ENCODE measurements around the gene MUSTN1.

Gene MUSTN1

DNA sequence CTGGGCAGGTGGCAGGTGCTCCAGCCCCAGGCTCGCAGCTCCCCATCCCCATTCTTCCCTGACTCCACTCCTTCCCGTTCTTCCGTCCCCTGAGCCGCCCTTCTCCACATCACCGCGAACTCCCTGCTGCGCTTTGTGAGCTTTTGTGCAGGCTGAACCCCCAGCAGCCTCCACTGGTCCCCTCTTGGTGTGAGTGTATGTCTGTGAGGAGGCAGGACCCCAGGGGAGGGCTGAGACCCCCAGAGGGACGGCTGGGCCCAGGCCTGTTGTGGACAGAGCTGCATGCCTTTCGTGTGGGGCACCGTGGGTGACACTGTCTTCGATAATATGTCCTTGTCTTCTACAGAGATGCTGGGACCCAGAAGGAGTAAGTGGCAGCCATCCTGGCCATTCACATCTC lies 47.6 kb downstream of the MUSTN1 start:
- H3K27ac ChIP-seq = no peak overlapping the region
- TF ChIP-seq CTCF (conservative IDR thresholded peaks at IDR 0.05) (no peak), ZFX (IDR thresholded peaks at IDR 0.05) (no peak)

- H3K27ac ChIP-seq = no peak overlapping the region
- TF ChIP-seq CTCF (conservative IDR thresholded peaks at IDR 0.05) (no peak), ZFX (IDR thresholded peaks at IDR 0.05) (no peak)
Measured at GRCh38 chr3:52786330-52787215, 48.2 kb downstream of the MUSTN1 start.

GRCh38 chr3:52784931-52785590 lies 49.8 kb downstream of the MUSTN1 start:
- TF ChIP-seq ZFX (IDR thresholded peaks at IDR 0.05) (no peak), CTCF (conservative IDR thresholded peaks at IDR 0.05) (no peak)
- H3K27ac ChIP-seq = no peak overlapping the region

DNA sequence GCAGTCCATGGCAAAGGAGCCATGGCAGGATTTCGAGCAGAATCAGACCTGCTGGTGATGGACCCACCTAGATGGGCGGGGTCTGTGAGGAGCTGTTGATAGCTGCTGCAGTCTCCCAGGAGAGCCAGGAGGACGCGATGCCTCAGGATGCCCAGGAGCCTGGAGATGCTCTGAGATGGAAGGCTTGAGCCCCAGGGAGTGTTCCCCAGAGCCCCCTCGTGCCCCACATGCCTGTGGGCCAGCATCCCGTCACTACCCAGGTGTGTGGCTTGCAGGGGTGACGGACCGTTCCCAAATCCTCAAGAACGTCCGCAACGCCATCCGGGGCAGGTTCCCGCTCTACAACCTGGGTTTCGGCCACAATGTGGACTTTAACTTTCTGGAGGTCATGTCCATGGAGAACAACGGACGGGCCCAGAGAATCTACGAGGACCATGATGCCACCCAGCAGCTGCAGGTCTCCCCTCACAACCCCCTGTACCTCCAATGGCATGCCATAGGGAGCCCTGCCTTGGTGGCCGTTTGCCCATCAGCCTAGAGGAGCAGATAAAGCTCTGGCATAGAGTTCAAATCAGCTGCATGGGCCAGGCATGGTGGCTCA lies 50.7 kb downstream of the MUSTN1 start:
- H3K27ac ChIP-seq = no peak overlapping the region
- TF ChIP-seq CTCF (conservative IDR thresholded peaks at IDR 0.05) (no peak), ZFX (IDR thresholded peaks at IDR 0.05) (no peak)

- H3K27ac ChIP-seq = no peak overlapping the region
- TF ChIP-seq CTCF (conservative IDR thresholded peaks at IDR 0.05) (no peak), ZFX (IDR thresholded peaks at IDR 0.05) (no peak)
Measured at GRCh38 chr3:52783211-52783555, 51.6 kb downstream of the MUSTN1 start.
